NB4 (cell line): ENCODE results near the gene TRAF7.

Experiments used
- CTCF ChIP-seq: IDR thresholded peaks from one replicate; pipeline ENCODE4 v1.5.1; 2012; ENCODE audit warnings: low read depth, low read length
- MYC ChIP-seq: IDR thresholded peaks from 2 replicates; pipeline ENCODE4 v1.6.1; 2011; ENCODE audit warnings: low read depth, low read length
- POLR2A ChIP-seq: IDR thresholded peaks from 2 replicates; pipeline ENCODE4 v1.6.1; 2011; ENCODE audit warnings: mild to moderate bottlenecking; ENCODE audit not compliant: insufficient read length; ENCODE audit errors: extremely low read depth

- TF ChIP-seq CTCF (no peak), POLR2A (no peak), MYC (no peak)
These were observed 52.3 kb downstream of the TRAF7 start for GRCh38 chr16:2207872-2208271.
